HepG2 (cell line): ENCODE data around the gene BACH2. TPM values are rescaled to one million over a fixed set of nuclear protein-coding genes. Genes with fewer than 3 reads are reported as not detected.

Experiments
- ATAC-seq: fragments of 200-7000 bp; cut with Tn5 transposase; 3 replicates; pipeline ENCODE4 v1.9.1; 2020; ENCODE audit warnings: mild to moderate bottlenecking, moderate library complexity
- BruUV-seq: library from RNA; stranded (reverse); fragments of 400-500 nt; replicated peaks from 2 replicates; lab custom pipeline; 2021; lab: Mats Ljungman, UMichigan
- CTCF ChIA-PET: fragments of 300-600 bp; formaldehyde crosslinking; extraction: SDS; loops from one replicate; lab custom pipeline; 2021; ENCODE audit warnings: low total read pairs, inconsistent platforms, low intra/inter-chr PET ratio; lab: Yijun Ruan, JAX
- POLR2A ChIA-PET: fragments of 350-600 bp; sonication (Branson Sonifier 250); formaldehyde crosslinking; loops from one replicate; lab custom pipeline; 2020; ENCODE audit warnings: antibody characterized with exemption, inconsistent platforms; lab: Yijun Ruan, JAX
- DNase-seq: peaks from one replicate; pipeline ENCODE4 v3.0.0-alpha.2; 2015; ENCODE audit warnings: low spot score
- FAIRE-seq: peaks from 3 replicates; lab custom pipeline; 2011; peaks lifted over from hg19 to GRCh38; lab: Jason Lieb, UNC
- H2AFZ ChIP-seq: one replicate; pipeline ENCODE4 v1.6.1; 2011; ENCODE audit warnings: low read length, inconsistent platforms
- H3K27ac ChIP-seq: fragments of 300-600 bp; 3 replicates; pipeline ENCODE4 v1.8.0; 2011; ENCODE audit warnings: mixed run types, mild to moderate bottlenecking, mixed read lengths, low read length, inconsistent platforms; ENCODE audit not compliant: insufficient read depth; ENCODE audit errors: extremely low read length
- H3K27me3 ChIP-seq, 2 experiments: fragments of 200-600 bp in 1 of 2; 2 replicates in 1 of 2; 3 replicates in 1 of 2; pipeline versions ENCODE4 v1.6.0 to v1.8.0; 2011; ENCODE audit warnings: low read length in 2 of 2, mild to moderate bottlenecking in 2 of 2, moderate library complexity in 2 of 2, inconsistent platforms in 1 of 2; ENCODE audit not compliant: insufficient read depth in 2 of 2, control insufficient read depth in 1 of 2
- H3K36me3 ChIP-seq, 2 experiments: fragments of 200-600 bp in 1 of 2; replicated peaks in 1 of 2; 2 replicates in 1 of 2; 3 replicates in 1 of 2; pipeline versions ENCODE4 v1.5.1 to v1.8.0; 2011; ENCODE audit warnings: low read length in 2 of 2, inconsistent platforms in 1 of 2; ENCODE audit not compliant: insufficient read depth in 2 of 2, control insufficient read depth in 1 of 2
- H3K4me1 ChIP-seq: 2 replicates; pipeline ENCODE4 v1.5.1; 2012; ENCODE audit warnings: low read length, inconsistent platforms; ENCODE audit not compliant: insufficient read depth
- H3K4me2 ChIP-seq: 2 replicates; pipeline ENCODE4 v1.6.0; 2011; ENCODE audit warnings: low read depth, low read length, inconsistent platforms
- H3K4me3 ChIP-seq, 3 experiments: fragments of 200-600 bp in 1 of 3; sonication (generic), shearing (Covaris generic) in 1 of 3; replicated peaks in 1 of 3; 2 replicates each; pipeline ENCODE4 v1.5.1; 2011 to 2016; ENCODE audit warnings: low read length in 3 of 3, inconsistent platforms in 2 of 3, low read depth in 2 of 3, mild to moderate bottlenecking in 2 of 3, control low read depth in 1 of 3, mixed read lengths in 1 of 3; ENCODE audit not compliant: insufficient read depth in 1 of 3
- H3K79me2 ChIP-seq: one replicate; pipeline ENCODE4 v1.6.1; 2011; ENCODE audit warnings: low read length, inconsistent platforms; ENCODE audit not compliant: insufficient read depth
- H3K9ac ChIP-seq: 2 replicates; pipeline ENCODE4 v1.6.0; 2011; ENCODE audit warnings: mild to moderate bottlenecking, low read depth, low read length, inconsistent platforms; ENCODE audit not compliant: insufficient read depth
- H3K9me3 ChIP-seq: 2 replicates; pipeline ENCODE4 v1.5.1; 2012; ENCODE audit warnings: mild to moderate bottlenecking, low read length
- H4K20me1 ChIP-seq: 2 replicates; pipeline ENCODE4 v1.6.0; 2011; ENCODE audit warnings: inconsistent platforms, mild to moderate bottlenecking, low read length, moderate library complexity; ENCODE audit not compliant: insufficient read depth
- CBX2 ChIP-seq, 2 experiments: fragments of 200-600 bp in 1 of 2; sonication (generic); formaldehyde crosslinking in 1 of 2; IDR thresholded peaks; 2 replicates each; pipeline versions ENCODE4 v1.7.0 to v1.8.1; 2018 to 2022; ENCODE audit warnings: low read depth in 2 of 2, low read length in 1 of 2, mild to moderate bottlenecking in 1 of 2, missing genetic modification reagents in 1 of 2
- CEBPB ChIP-seq: IDR thresholded peaks from 2 replicates; pipeline ENCODE4 v1.6.1; 2011; ENCODE audit warnings: low read depth, low read length, improper control_type of control experiment, borderline replicate concordance
- E2F1 ChIP-seq: sonication (generic); formaldehyde crosslinking; IDR thresholded peaks from 2 replicates; pipeline ENCODE4 v1.5.0; 2020; ENCODE audit warnings: missing genetic modification reagents
- GABPB1 ChIP-seq: IDR thresholded peaks from 2 replicates; pipeline ENCODE4 v1.6.1; 2016; ENCODE audit warnings: mild to moderate bottlenecking, missing genetic modification reagents, moderate library complexity, missing compliant biosample characterization
- GZF1 ChIP-seq: sonication (generic); formaldehyde crosslinking; IDR thresholded peaks from 2 replicates; pipeline ENCODE4 v1.5.1; 2020; ENCODE audit warnings: mild to moderate bottlenecking, missing genetic modification reagents
- ISX ChIP-seq: sonication (generic); formaldehyde crosslinking; conservative IDR thresholded peaks from 2 replicates; pipeline ENCODE4 v1.5.0; 2020; ENCODE audit warnings: missing genetic modification reagents
- KDM5A ChIP-seq: fragments of 200-600 bp; sonication (generic); IDR thresholded peaks from 2 replicates; pipeline ENCODE4 v1.7.0; 2018; ENCODE audit warnings: antibody characterized with exemption, mild to moderate bottlenecking, low read length, borderline replicate concordance
- MEF2D ChIP-seq: sonication (generic); formaldehyde crosslinking; IDR thresholded peaks from 2 replicates; pipeline ENCODE4 v1.5.1; 2020; ENCODE audit warnings: mild to moderate bottlenecking, missing genetic modification reagents
- NR3C1 ChIP-seq: sonication (generic); formaldehyde crosslinking; IDR thresholded peaks from 2 replicates; pipeline ENCODE4 v1.4.0; 2020; ENCODE audit warnings: missing genetic modification reagents
- SNRNP70 ChIP-seq: fragments of 200-400 bp; formaldehyde crosslinking; IDR thresholded peaks from 2 replicates; pipeline ENCODE4 v1.6.1; 2017; ENCODE audit warnings: mild to moderate bottlenecking, low read depth, low read length, moderate library complexity
- ZBTB7A ChIP-seq: sonication (generic); formaldehyde crosslinking; IDR thresholded peaks from 2 replicates; pipeline ENCODE4 v1.8.0; 2022; ENCODE audit warnings: mild to moderate bottlenecking, missing genetic modification reagents
- ZFP1 ChIP-seq: IDR thresholded peaks from 2 replicates; pipeline ENCODE4 v1.6.1; 2016
- ZNF775 ChIP-seq: sonication (generic); formaldehyde crosslinking; IDR thresholded peaks from 2 replicates; pipeline ENCODE4 v1.4.0; 2020; ENCODE audit warnings: missing genetic modification reagents, mild to moderate bottlenecking, moderate library complexity, borderline replicate concordance
- WGBS: methylation state at CpG from one replicate; pipeline ENCODE4 v1.1.6; 2017; ENCODE audit warnings: low lambda C conversion rate; 5-methylcytosine and 5-hydroxymethylcytosine counted together
- in situ Hi-C: cut with HindIII; loops from 2 replicates; pipeline ENCODE4 v1.10.0; 2017; ENCODE audit warnings: low pct_unique_long_range_greater_than_20kb; ENCODE audit not compliant: extremely low pct_ligation_motif_present
- intact Hi-C: fragments of 100-400 bp; cut with micrococcal nuclease; formaldehyde crosslinking; loops from one replicate; pipeline ENCODE4 v1.10.0; 2022; ENCODE audit not compliant: unreplicated experiment
- polyA plus RNA-seq, 8 experiments: library from polyadenylated mRNA; depleted of rRNA in 3 of 8; stranded (reverse) in 7 of 8; unstranded in 1 of 8; fragments of >200 nt; fragmentation: Illumina TruSeq in 4 of 8; extraction: Trizol in 4 of 8; gene quantifications; 2 replicates each; pipeline versions ENCODE4 v1.2.1 to v1.2.3, GENCODE V29; 2011 to 2016; ENCODE audit warnings: low read depth in 4 of 8, missing spikeins in 1 of 8, mixed read lengths in 1 of 8; ENCODE audit not compliant: insufficient read depth in 1 of 8
- total RNA-seq, 5 experiments: library from RNA; depleted of rRNA; stranded (reverse); fragments of >200 nt; fragmentation: Illumina TruSeq; extraction: Trizol; gene quantifications; 2 replicates each; pipeline ENCODE4 v1.2.3, GENCODE V29; 2016; ENCODE audit warnings: low read depth in 1 of 5

BACH2 gene
- total and polyA plus RNA-seq, 2 of the 13 experiments (the other 11 are each of a cell fraction or from before 2014, with no cell fraction given): 0.01 TPM; not detected in 1

- DNase-seq (no peak), ATAC-seq (no peak), FAIRE-seq (no peak)
- CTCF ChIA-PET: no interaction called here
- no peak overlapping the region for H3K4me2 ChIP-seq
- BruUV-seq: no TSS peak
- WGBS: 4% methylated on average over 3 of the region's 3 CpGs
- no peaks in the 10 kb centered on the region for H4K20me1 ChIP-seq
- H3K36me3 ChIP-seq: no peaks in the 10 kb centered on the region
- H3K4me3 ChIP-seq: no peak overlapping the region
- no peak overlapping the region for H3K9ac ChIP-seq
- H2AFZ ChIP-seq: no peak overlapping the region
- no peaks in the 10 kb centered on the region; a peak in 3 of 5 replicates for H3K27me3 ChIP-seq
- POLR2A ChIA-PET: no interaction called here
- H3K27ac ChIP-seq: no peak overlapping the region
- TF ChIP-seq MEF2D (CRISPR knock-in tag) (no peak), CBX2 (IDR thresholded peaks at IDR 0.05; ENCODE audit: low read depth, low read length) (no peak), CBX2 (CRISPR knock-in tag; IDR thresholded peaks at IDR 0.05; ENCODE audit: low read depth) (no peak), GZF1 (CRISPR knock-in tag) (no peak), ZBTB7A (no peak), SNRNP70 (no peak), ZNF775 (CRISPR knock-in tag) (no peak), CEBPB (no peak), KDM5A (no peak), ISX (CRISPR knock-in tag) (no peak), ZFP1 (no peak), NR3C1 (no peak), E2F1 (CRISPR knock-in tag) (no peak), GABPB1 (no peak)
- no peaks in the 10 kb centered on the region for H3K4me1 ChIP-seq
- H3K79me2 ChIP-seq: no peaks in the 10 kb centered on the region
- intact Hi-C loops (no loop called here), in situ Hi-C loops (no loop called here)
- no peaks in the 10 kb centered on the region for H3K9me3 ChIP-seq
Observed at GRCh38 chr6:90230548-90231215, 66.0 kb downstream of the BACH2 start.
